ENCODE data around the gene CEP112. TPM values are rescaled to one million over a fixed set of nuclear protein-coding genes. Genes with fewer than 3 reads are reported as not detected.
"Not testable (repeated sequence)": the region's sequence is repeated elsewhere in the genome, so short reads cannot be mapped to it uniquely, and the experiment has no call there.

The CEP112 gene
- total RNA-seq, 1 donor from 2014 or later, result 131 TPM

- peak; percentile 68 for DNase-seq (ENCODE audit: low spot score)
Observed at GRCh38 chr17:66165537-66166123, 26.3 kb downstream of the CEP112 start.

- not testable (repeated sequence) for DNase-seq (ENCODE audit: low spot score)
Observed at GRCh38 chr17:66155055-66155454, 36.9 kb downstream of the CEP112 start.

- DNase-seq (ENCODE audit: low spot score), result no peak
Observed at GRCh38 chr17:66152756-66153155, 39.2 kb downstream of the CEP112 start.

- no peak for DNase-seq (ENCODE audit: low spot score)
Observed at GRCh38 chr17:66150708-66151107, 41.2 kb downstream of the CEP112 start.

- DNase-seq (ENCODE audit: low spot score), result no peak
Observed at GRCh38 chr17:66149562-66149961, 42.4 kb downstream of the CEP112 start.

- DNase-seq (ENCODE audit: low spot score), result no peak
Observed at GRCh38 chr17:66146394-66146793, 45.5 kb downstream of the CEP112 start.

- DNase-seq (ENCODE audit: low spot score), result peak; percentile 16
Observed at GRCh38 chr17:66143657-66144282, 48.2 kb downstream of the CEP112 start.

GRCh38 chr17:66142428-66142827 is 49.5 kb downstream of the CEP112 start:
- DNase-seq (ENCODE audit: low spot score), result no peak

GRCh38 chr17:66138120-66138519 is 53.8 kb downstream of the CEP112 start:
- DNase-seq (ENCODE audit: low spot score), result no peak

- no peak for DNase-seq (ENCODE audit: low spot score)
Observed at GRCh38 chr17:66135896-66136295, 56.0 kb downstream of the CEP112 start.

GRCh38 chr17:66135219-66135618 is 56.7 kb downstream of the CEP112 start:
- no peak for DNase-seq (ENCODE audit: low spot score)

- DNase-seq (ENCODE audit: low spot score), result no peak
Observed at GRCh38 chr17:66129759-66130158, 62.2 kb downstream of the CEP112 start.

- DNase-seq (ENCODE audit: low spot score), result no peak
Observed at GRCh38 chr17:66126231-66126630, 65.7 kb downstream of the CEP112 start.

GRCh38 chr17:66123163-66123562 is 68.8 kb downstream of the CEP112 start:
- no peak for DNase-seq (ENCODE audit: low spot score)

GRCh38 chr17:66115246-66115645 is 76.7 kb downstream of the CEP112 start:
- no peak for DNase-seq (ENCODE audit: low spot score)

- DNase-seq (ENCODE audit: low spot score), result no peak
Observed at GRCh38 chr17:66114609-66115008, 77.3 kb downstream of the CEP112 start.

GRCh38 chr17:66107731-66108130 is 84.2 kb downstream of the CEP112 start:
- DNase-seq (ENCODE audit: low spot score), result no peak

GRCh38 chr17:66098040-66098439 is 93.9 kb downstream of the CEP112 start:
- DNase-seq (ENCODE audit: low spot score), result no peak

- DNase-seq (ENCODE audit: low spot score), result no peak
Observed at GRCh38 chr17:66094727-66095126, 97.2 kb downstream of the CEP112 start.

- no peak for DNase-seq (ENCODE audit: low spot score)
Observed at GRCh38 chr17:66091445-66092080, 100.4 kb downstream of the CEP112 start.

GRCh38 chr17:66089764-66090163 is 102.2 kb downstream of the CEP112 start:
- no peak for DNase-seq (ENCODE audit: low spot score)

GRCh38 chr17:66088173-66088572 is 103.8 kb downstream of the CEP112 start:
- DNase-seq (ENCODE audit: low spot score), result no peak

GRCh38 chr17:66087073-66087472 is 104.9 kb downstream of the CEP112 start:
- DNase-seq (ENCODE audit: low spot score), result no peak
